Left lung (tissue), 10 donors: Measurements from ENCODE around the gene DAP. TPM values are rescaled to one million over a fixed set of nuclear protein-coding genes. Genes with fewer than 3 reads are reported as not detected.

ENCODE experiments used
- ATAC-seq: fragments of 200-7000 bp; cut with Tn5 transposase; one replicate; pipeline ENCODE4 v1.9.1; 2020; ENCODE audit warnings: moderate library complexity
- DNase-seq, 4 donors: peaks; one replicate each; pipeline ENCODE4 v3.0.0-alpha.2; 2013 to 2020
- H3K27ac ChIP-seq, 2 donors: fragments of 200-600 bp; sonication (generic) in 1 of 2; one replicate each; pipeline versions ENCODE4 v1.5.0 to v1.8.0; 2020 to 2021
- H3K27me3 ChIP-seq, 2 donors: fragments of 200-600 bp; sonication (generic) in 1 of 2; one replicate each; pipeline versions ENCODE4 v1.5.0 to v1.8.0; 2020 to 2021
- H3K36me3 ChIP-seq, 2 donors: fragments of 200-600 bp; sonication (generic) in 1 of 2; one replicate each; pipeline versions ENCODE4 v1.5.0 to v1.8.0; 2020 to 2021
- H3K4me1 ChIP-seq, 2 donors: fragments of 200-600 bp; one replicate each; pipeline ENCODE4 v1.8.0; 2021
- H3K4me3 ChIP-seq, 2 donors: fragments of 200-600 bp; sonication (generic) in 1 of 2; one replicate each; pipeline versions ENCODE4 v1.5.0 to v1.8.0; 2020 to 2021; ENCODE audit warnings: mild to moderate bottlenecking in 1 of 2
- H3K9me3 ChIP-seq, 2 donors: fragments of 200-600 bp; sonication (generic) in 1 of 2; one replicate each; pipeline versions ENCODE4 v1.5.0 to v1.8.0; 2020 to 2021
- intact Hi-C, 2 donors: fragments of 100-400 bp; cut with DNase I; formaldehyde crosslinking; loops; one replicate each; pipeline versions ENCODE4 v1.11.2 to v1.14.2; 2022
- polyA plus RNA-seq, 6 donors: library from polyadenylated mRNA; unstranded; fragments of 120-200 nt; gene quantifications; one replicate each; pipeline ENCODE4 v1.2.1, GENCODE V29; 2013; ENCODE audit not compliant: insufficient read length in 6 of 6
- total RNA-seq, 2 donors: library from RNA; stranded (reverse); fragmentation: NEBNext Ultra II Directional; extraction: Animal tissue kit (Norgen Biotek cat#: 25700); gene quantifications; one replicate each; pipeline ENCODE4 v1.2.1, GENCODE V29; 2021
- TF ChIP-seq, protein P1 (sequence below), 2 donors: fragments of 200-600 bp; sonication (generic) in 1 of 2; IDR thresholded peaks; one replicate each; pipeline versions ENCODE4 v1.5.0 to v1.8.0; 2021; ENCODE audit warnings: antibody characterized with exemption in 2 of 2
- donor health status: DM: no; HTN: yes; CAD: no.
- donor health status: DM: no; HTN: no; CAD: no.

The DAP gene
- total and polyA plus RNA-seq, 8 donors, result 78.5 to 125 (median 107) TPM

DNA sequence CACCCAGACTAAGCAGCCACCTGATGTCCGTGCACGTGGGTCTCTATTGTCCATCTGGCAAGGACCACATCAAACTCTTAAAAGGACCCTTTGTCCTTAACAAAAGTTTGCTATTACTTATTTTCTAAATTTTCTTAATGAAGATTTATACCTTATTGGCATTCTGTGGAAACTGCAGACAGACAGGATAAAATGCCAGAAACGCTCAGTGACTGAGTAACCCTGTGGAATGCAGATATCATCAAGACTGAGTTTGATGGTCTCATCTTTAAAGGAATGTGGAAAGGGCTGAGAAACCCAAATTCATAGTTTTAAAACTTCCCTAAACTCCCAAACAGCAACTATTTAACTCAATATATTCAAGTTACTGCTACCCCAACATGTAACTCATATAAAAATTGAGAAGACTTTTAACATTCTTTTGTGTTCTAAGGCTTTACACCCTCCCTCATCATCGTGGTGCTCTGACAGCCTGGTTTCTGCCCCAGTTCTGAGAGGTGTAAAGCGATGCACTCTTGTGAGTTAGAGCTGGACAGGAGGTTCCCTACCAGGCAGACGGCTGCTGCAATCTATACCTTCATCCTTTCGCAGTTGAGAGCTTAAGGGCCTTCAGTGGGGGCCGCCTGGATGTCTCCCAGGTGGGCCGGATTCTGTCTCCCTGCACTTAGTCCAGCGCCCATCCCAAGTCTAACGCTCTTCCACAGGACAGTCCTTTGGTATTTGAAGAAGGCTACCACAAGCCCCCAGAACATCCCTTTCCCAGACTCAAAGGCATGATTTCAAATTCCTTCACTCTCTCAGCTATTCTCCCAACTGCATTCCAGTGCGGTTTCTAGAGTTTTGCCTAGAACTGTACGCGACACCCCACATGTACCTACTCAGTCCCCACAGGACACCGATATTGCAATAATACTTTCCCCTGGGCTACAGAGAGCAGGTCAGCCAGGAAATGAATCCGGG lies 68.9 kb downstream of the DAP start:
- H3K4me3 ChIP-seq, result no peak overlapping the region
- DNase-seq (no peak), ATAC-seq (no peak)
- H3K27me3 ChIP-seq, result no peaks in the 10 kb centered on the region
- H3K27ac ChIP-seq, result no peak overlapping the region
- TF ChIP-seq, protein P1, sequence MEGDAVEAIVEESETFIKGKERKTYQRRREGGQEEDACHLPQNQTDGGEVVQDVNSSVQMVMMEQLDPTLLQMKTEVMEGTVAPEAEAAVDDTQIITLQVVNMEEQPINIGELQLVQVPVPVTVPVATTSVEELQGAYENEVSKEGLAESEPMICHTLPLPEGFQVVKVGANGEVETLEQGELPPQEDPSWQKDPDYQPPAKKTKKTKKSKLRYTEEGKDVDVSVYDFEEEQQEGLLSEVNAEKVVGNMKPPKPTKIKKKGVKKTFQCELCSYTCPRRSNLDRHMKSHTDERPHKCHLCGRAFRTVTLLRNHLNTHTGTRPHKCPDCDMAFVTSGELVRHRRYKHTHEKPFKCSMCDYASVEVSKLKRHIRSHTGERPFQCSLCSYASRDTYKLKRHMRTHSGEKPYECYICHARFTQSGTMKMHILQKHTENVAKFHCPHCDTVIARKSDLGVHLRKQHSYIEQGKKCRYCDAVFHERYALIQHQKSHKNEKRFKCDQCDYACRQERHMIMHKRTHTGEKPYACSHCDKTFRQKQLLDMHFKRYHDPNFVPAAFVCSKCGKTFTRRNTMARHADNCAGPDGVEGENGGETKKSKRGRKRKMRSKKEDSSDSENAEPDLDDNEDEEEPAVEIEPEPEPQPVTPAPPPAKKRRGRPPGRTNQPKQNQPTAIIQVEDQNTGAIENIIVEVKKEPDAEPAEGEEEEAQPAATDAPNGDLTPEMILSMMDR (IDR thresholded peaks at IDR 0.05), result no peak
- H3K9me3 ChIP-seq, result no peaks in the 10 kb centered on the region
- peaks cover 0 to 9% of the 10 kb centered on the region in 2 donors for H3K36me3 ChIP-seq
- intact Hi-C loops, result no loop called here
- peaks cover 0 to 10% of the 10 kb centered on the region in 2 donors for H3K4me1 ChIP-seq

- TF ChIP-seq, protein P1 (IDR thresholded peaks at IDR 0.05), result no peak
- no peak for DNase-seq
- Histone ChIP-seq H3K4me1 (peaks cover 0 to 10% of the 10 kb centered on the region in 2 donors), H3K36me3 (peaks cover 0 to 11% of the 10 kb centered on the region in 2 donors), H3K27ac (no peak overlapping the region), H3K4me3 (no peak overlapping the region), H3K9me3 (no peaks in the 10 kb centered on the region), H3K27me3 (no peaks in the 10 kb centered on the region)
- ATAC-seq, result no peak
- intact Hi-C loops, result no loop called here
These were observed 70.3 kb downstream of the DAP start for GRCh38 chr5:10690460-10691440.

DNA sequence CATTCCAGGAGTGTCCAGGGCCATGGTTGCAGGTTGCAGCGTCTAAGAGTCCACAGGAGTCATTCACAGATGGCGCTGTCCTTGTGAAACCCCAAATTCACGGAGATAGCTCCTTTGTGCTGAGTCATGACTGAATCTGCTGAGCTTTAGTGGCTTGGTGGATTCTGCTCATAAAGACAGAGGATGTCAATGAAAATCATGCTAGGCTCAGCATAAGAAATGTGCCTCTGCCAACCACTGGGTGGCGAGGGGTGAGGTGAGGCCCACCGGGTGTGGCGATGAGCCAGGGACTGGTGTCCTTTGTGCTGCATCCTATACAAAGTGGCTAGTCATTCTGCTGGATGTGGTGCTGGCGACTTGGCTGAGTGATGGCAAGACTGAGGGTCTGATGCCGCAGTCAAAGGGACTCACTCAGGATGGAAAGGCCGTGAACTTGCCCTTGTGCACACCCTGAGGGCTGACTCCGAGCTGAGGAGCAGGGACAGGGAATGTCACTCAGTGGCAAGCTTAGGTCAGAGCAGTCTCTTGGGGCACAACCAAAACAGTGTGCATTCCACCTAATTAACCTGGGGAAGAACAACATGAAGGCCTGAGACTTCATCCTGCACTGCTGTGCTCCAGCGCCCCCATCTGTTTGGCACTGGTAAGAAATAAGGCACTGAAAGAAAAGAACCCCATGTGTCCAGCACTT lies 71.5 kb downstream of the DAP start:
- DNase-seq (no peak), ATAC-seq (no peak)
- Histone ChIP-seq H3K4me3 (no peak overlapping the region), H3K9me3 (no peaks in the 10 kb centered on the region), H3K27me3 (no peaks in the 10 kb centered on the region), H3K36me3 (peaks cover 0 to 16% of the 10 kb centered on the region in 2 donors), H3K4me1 (no peaks in the 10 kb centered on the region), H3K27ac (no peak overlapping the region)
- TF ChIP-seq, protein P1 (IDR thresholded peaks at IDR 0.05), result no peak
- intact Hi-C loops, result no loop called here

DNA sequence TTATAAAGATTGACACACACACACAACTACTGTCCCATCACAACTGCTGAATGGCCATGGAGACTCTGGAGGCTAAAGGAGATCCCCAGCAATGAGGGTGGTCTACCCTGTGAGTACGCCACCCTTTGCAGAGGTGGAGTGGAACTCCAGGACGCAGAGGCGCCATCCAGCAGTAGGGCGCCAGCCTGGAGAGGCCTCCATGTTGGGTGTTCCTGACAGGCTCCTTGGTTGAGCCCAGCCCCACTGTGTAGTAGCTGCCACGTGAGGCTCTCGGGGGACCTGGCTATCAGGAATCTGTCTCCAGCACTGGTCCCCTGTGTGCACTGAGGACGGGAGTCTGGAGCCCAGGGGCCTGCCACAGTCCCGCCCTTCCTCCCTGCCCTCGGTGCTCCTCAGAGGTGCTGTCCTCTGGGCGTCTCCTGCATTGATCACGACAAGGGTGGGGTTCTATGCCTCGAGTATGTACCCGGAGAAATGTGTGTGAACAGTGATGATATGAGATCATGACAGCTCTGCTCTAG lies 72.3 kb downstream of the DAP start:
- no peak for DNase-seq
- TF ChIP-seq, protein P1 (IDR thresholded peaks at IDR 0.05), result no peak
- H3K36me3 ChIP-seq, result peaks cover 0 to 17% of the 10 kb centered on the region in 2 donors
- no peaks in the 10 kb centered on the region for H3K27me3 ChIP-seq
- H3K4me3 ChIP-seq, result no peak overlapping the region
- no peak for ATAC-seq
- intact Hi-C loops, result no loop called here
- no peaks in the 10 kb centered on the region for H3K9me3 ChIP-seq
- H3K27ac ChIP-seq, result no peak overlapping the region
- no peaks in the 10 kb centered on the region for H3K4me1 ChIP-seq
